ENCODE results near the gene DNAJB4. TPM values are rescaled to one million over a fixed set of nuclear protein-coding genes. Genes with fewer than 3 reads are reported as not detected.

The DNAJB4 gene
- total RNA-seq, result 10 to 100 TPM; 16.8 to 30.2 (median 24.9) TPM

- Histone ChIP-seq H3K36me3 (no peaks in the 10 kb centered on the region), H3K9me3 (no peaks in the 10 kb centered on the region), H3K27ac (peak within 1 kb of the TSS; percentile 91), H3K4me1 (peaks cover 29% of the 10 kb centered on the region), H3K4me3 (peak within 1 kb of the TSS; percentile 62), H3K27me3 (no peaks in the 10 kb centered on the region)
- under 1% methylated on average over 12 of the region's 12 CpGs for WGBS
- TF ChIP-seq CTCF (IDR thresholded peaks at IDR 0.05) (no peak), POLR2AphosphoS5 (IDR thresholded peaks at IDR 0.05) (peak in 2 of 3 donors; percentile 45 to 81), POLR2A (IDR thresholded peaks at IDR 0.05) (peak; percentile 36 to 93)
- no peak for DNase-seq (ENCODE audit: low spot score in 2 of 2)
Measured at GRCh38 chr1:78004719-78005447, at the start of gene DNAJB4. Gene DNAJB4 (plus strand): TSS chr1:78004939. CDS start chr1:78005111, 172 bp downstream.

- TF ChIP-seq POLR2AphosphoS5 (IDR thresholded peaks at IDR 0.05), result no peak
- TF ChIP-seq POLR2A (IDR thresholded peaks at IDR 0.05), result no peak
- no peak for TF ChIP-seq CTCF (IDR thresholded peaks at IDR 0.05)
- no peak for TF ChIP-seq EP300 (IDR thresholded peaks at IDR 0.05)
- 91% methylated on average over 3 of the region's 3 CpGs for WGBS
Measured at GRCh38 chr1:77955709-77956108, 49.0 kb upstream of the DNAJB4 start.

GRCh38 chr1:77956464-77956863 lies 48.3 kb upstream of the DNAJB4 start:
- Histone ChIP-seq H3K27me3 (no peaks in the 10 kb centered on the region), H3K27ac (no peak overlapping the region), H3K9me3 (no peaks in the 10 kb centered on the region), H3K4me1 (peaks cover under 1% of the 10 kb centered on the region), H3K4me3 (no peak overlapping the region), H3K36me3 (peaks cover 98% of the 10 kb centered on the region)
- WGBS, result 97% methylated on average over 3 of the region's 3 CpGs
- no peak for DNase-seq (ENCODE audit: low spot score in 2 of 2)
- TF ChIP-seq CTCF (IDR thresholded peaks at IDR 0.05) (no peak), POLR2A (IDR thresholded peaks at IDR 0.05) (no peak), POLR2AphosphoS5 (IDR thresholded peaks at IDR 0.05) (no peak), EP300 (IDR thresholded peaks at IDR 0.05) (no peak)

More at GRCh38 chr1:77955709-77956108, 49.0 kb upstream of the DNAJB4 start:
- no peak overlapping the region for H3K27ac ChIP-seq
- H3K4me3 ChIP-seq, result no peak overlapping the region
- H3K9me3 ChIP-seq, result no peaks in the 10 kb centered on the region
- peaks cover 6% of the 10 kb centered on the region for H3K4me1 ChIP-seq
- no peak for DNase-seq (ENCODE audit: low spot score in 2 of 2)
- no peaks in the 10 kb centered on the region for H3K27me3 ChIP-seq
- peaks cover 98% of the 10 kb centered on the region for H3K36me3 ChIP-seq

- H3K9me3 ChIP-seq, result no peaks in the 10 kb centered on the region
- H3K4me3 ChIP-seq, result no peak overlapping the region
- no peak for TF ChIP-seq POLR2A (IDR thresholded peaks at IDR 0.05)
- no peak for TF ChIP-seq POLR2AphosphoS5 (IDR thresholded peaks at IDR 0.05)
- no peak for TF ChIP-seq EP300 (IDR thresholded peaks at IDR 0.05)
- no peak for TF ChIP-seq CTCF (IDR thresholded peaks at IDR 0.05)
- H3K36me3 ChIP-seq, result peaks cover 99% of the 10 kb centered on the region
- DNase-seq (ENCODE audit: low spot score in 2 of 2), result no peak
- no peaks in the 10 kb centered on the region for H3K27me3 ChIP-seq
- H3K4me1 ChIP-seq, result no peaks in the 10 kb centered on the region
- H3K27ac ChIP-seq, result no peak overlapping the region
Measured at GRCh38 chr1:77958391-77958790, 46.3 kb upstream of the DNAJB4 start.

GRCh38 chr1:77958850-77959249 lies 45.9 kb upstream of the DNAJB4 start:
- Histone ChIP-seq H3K4me3 (no peak overlapping the region), H3K9me3 (no peaks in the 10 kb centered on the region), H3K27me3 (no peaks in the 10 kb centered on the region), H3K4me1 (no peaks in the 10 kb centered on the region), H3K36me3 (peaks cover 99% of the 10 kb centered on the region), H3K27ac (no peak overlapping the region)
- whole genome bisulfite sequencing, result 93% methylated on average over 2 of the region's 2 CpGs
- TF ChIP-seq CTCF (IDR thresholded peaks at IDR 0.05) (no peak), POLR2A (IDR thresholded peaks at IDR 0.05) (no peak), EP300 (IDR thresholded peaks at IDR 0.05) (no peak), POLR2AphosphoS5 (IDR thresholded peaks at IDR 0.05) (no peak)
- no peak for DNase-seq (ENCODE audit: low spot score in 2 of 2)

Measured in suprapubic skin (tissue), 4 donors.